ENCODE results near the gene SLC5A11. TPM values are rescaled to one million over a fixed set of nuclear protein-coding genes. Genes with fewer than 3 reads are reported as not detected.

SLC5A11 gene
- 0.25 and 0.28 TPM in 2 replicates for polyA plus RNA-seq (2013)

DNA sequence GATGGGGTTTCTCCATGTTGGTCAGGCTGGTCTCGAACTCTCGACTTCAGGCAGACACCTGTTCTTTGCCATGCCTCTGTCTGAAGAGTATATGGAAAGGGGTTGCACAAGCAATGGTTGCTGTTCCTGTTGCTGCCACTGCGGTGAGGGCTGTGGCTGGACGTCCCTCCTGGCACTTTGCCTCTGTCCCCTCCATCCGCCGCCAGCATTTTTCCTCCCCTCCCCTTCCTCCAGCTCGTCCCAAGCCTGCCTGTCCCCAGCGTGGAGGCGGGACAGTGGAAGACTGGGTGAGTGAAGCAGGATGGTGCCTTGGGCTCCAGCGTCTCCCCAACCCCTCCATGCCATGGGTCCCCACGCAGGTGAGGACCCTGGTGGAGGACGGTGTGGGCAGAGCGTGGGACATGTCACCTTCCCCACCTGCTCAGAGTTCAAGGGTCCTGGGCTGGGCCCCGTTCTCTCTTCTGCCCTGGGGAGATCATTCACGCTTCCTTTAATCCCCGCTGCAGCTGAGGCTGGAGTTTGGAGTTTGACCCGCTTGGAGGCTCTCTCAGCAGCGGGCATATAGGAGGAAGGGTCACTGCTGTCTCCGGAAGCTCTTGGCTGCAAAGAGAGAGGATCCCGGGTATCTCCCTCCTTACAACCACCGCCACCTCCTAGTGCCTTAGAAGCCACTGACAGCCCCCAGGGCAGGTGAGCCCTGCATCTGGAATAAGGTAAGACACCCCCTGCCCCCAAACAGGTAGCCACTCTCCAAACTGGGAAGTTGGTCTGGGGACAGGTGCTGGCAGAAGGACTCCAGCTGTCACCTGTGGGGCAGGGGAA lies at the start of gene SLC5A11:
SLC5A11 (plus strand) TSS at position 238 of the 822 bp plus-strand sequence. CDS start 12,681 bp downstream, outside the sequence.
- peaks cover 5% of the 10 kb centered on the region for H3K79me1 ChIP-seq (ENCODE audit: low read length)
- peaks cover 1% of the 10 kb centered on the region for H3K9me3 ChIP-seq (ENCODE audit: insufficient read depth, low read depth, low read length)
- no peak within 1 kb of the TSS for H3K14ac ChIP-seq (ENCODE audit: low read length)
- H3K9ac ChIP-seq (ENCODE audit: low read length) = no peak within 1 kb of the TSS
- no peaks in the 10 kb centered on the region for H3K79me2 ChIP-seq (ENCODE audit: control insufficient read depth, insufficient read depth, low read length, poor library complexity)
- peak in 1 of 2 donors; percentile 13 for DNase-seq
- no peak within 1 kb of the TSS for H2AK5ac ChIP-seq (ENCODE audit: low read length)
- peaks cover 9 to 11% of the 10 kb centered on the region in 2 experiments for H3K4me1 ChIP-seq (ENCODE audit: control insufficient read depth in 1 of 2, insufficient read depth in 2 of 2, low read length in 2 of 2)
- H3K18ac ChIP-seq (ENCODE audit: low read length) = no peak within 1 kb of the TSS
- no peak within 1 kb of the TSS for H3K23ac ChIP-seq (ENCODE audit: low read length)
- whole genome bisulfite sequencing (ENCODE audit: extremely low coverage, insufficient coverage, insufficient read length) = no CpG with 5 or more reads among the region's 21 CpGs
- H4K91ac ChIP-seq (ENCODE audit: low read depth, low read length) = no peak within 1 kb of the TSS
- H3K27me3 ChIP-seq (ENCODE audit: insufficient read depth, low read length) = no peaks in the 10 kb centered on the region
- H2BK5ac ChIP-seq (ENCODE audit: low read depth, low read length, poor library complexity) = no peak within 1 kb of the TSS
- no peak within 1 kb of the TSS for H4K8ac ChIP-seq (ENCODE audit: low read depth, low read length)
- H2BK120ac ChIP-seq (ENCODE audit: insufficient read depth, low read length, poor library complexity) = no peak within 1 kb of the TSS
- H4K12ac ChIP-seq (ENCODE audit: low read depth, low read length) = no peak within 1 kb of the TSS
- H2AFZ ChIP-seq (ENCODE audit: insufficient read depth, low read length, poor library complexity) = no peak within 1 kb of the TSS
- no peaks in the 10 kb centered on the region for H3K36me3 ChIP-seq (ENCODE audit: control insufficient read depth in 1 of 2, insufficient read depth in 2 of 2, low read length in 2 of 2)
- no peak within 1 kb of the TSS for H3K27ac ChIP-seq (ENCODE audit: low read depth, low read length)
- H3K4ac ChIP-seq (ENCODE audit: low read depth, low read length) = no peak within 1 kb of the TSS
- peak within 1 kb of the TSS; percentile 33 for H2BK12ac ChIP-seq (ENCODE audit: low read length)
- H3K4me2 ChIP-seq (ENCODE audit: low read length) = no peak within 1 kb of the TSS
- H3K4me3 ChIP-seq (ENCODE audit: low read depth, low read length) = peak within 1 kb of the TSS; percentile 47

GRCh38 chr16:24800586-24800985 lies 45.2 kb upstream of the SLC5A11 start:
- WGBS (ENCODE audit: extremely low coverage, insufficient coverage, insufficient read length) = no CpG with 5 or more reads among the region's 4 CpGs
- Histone ChIP-seq H3K79me1 (ENCODE audit: low read length) (no peaks in the 10 kb centered on the region), H3K4me2 (ENCODE audit: low read length) (no peak overlapping the region), H3K36me3 (ENCODE audit: control insufficient read depth in 1 of 2, insufficient read depth in 2 of 2, low read length in 2 of 2) (peaks cover 19 to 56% of the 10 kb centered on the region in 2 experiments), H2BK120ac (ENCODE audit: insufficient read depth, low read length, poor library complexity) (no peak overlapping the region), H3K18ac (ENCODE audit: low read length) (no peak overlapping the region), H3K4me1 (ENCODE audit: control insufficient read depth in 1 of 2, insufficient read depth in 2 of 2, low read length in 2 of 2) (peaks cover 0 to 3% of the 10 kb centered on the region in 2 experiments), H3K9me3 (ENCODE audit: insufficient read depth, low read depth, low read length) (no peaks in the 10 kb centered on the region), H2BK5ac (ENCODE audit: low read depth, low read length, poor library complexity) (no peak overlapping the region), H2AK5ac (ENCODE audit: low read length) (no peak overlapping the region), H2BK12ac (ENCODE audit: low read length) (no peak overlapping the region), H4K8ac (ENCODE audit: low read depth, low read length) (no peak overlapping the region), H2AFZ (ENCODE audit: insufficient read depth, low read length, poor library complexity) (no peak overlapping the region), H3K9ac (ENCODE audit: low read length) (no peak overlapping the region), H3K27me3 (ENCODE audit: insufficient read depth, low read length) (no peaks in the 10 kb centered on the region), H3K23ac (ENCODE audit: low read length) (no peak overlapping the region), H3K4ac (ENCODE audit: low read depth, low read length) (no peak overlapping the region), H3K4me3 (ENCODE audit: low read depth, low read length) (no peak overlapping the region), H4K12ac (ENCODE audit: low read depth, low read length) (no peak overlapping the region), H4K91ac (ENCODE audit: low read depth, low read length) (no peak overlapping the region), H3K27ac (ENCODE audit: low read depth, low read length) (no peak overlapping the region), H3K14ac (ENCODE audit: low read length) (no peak overlapping the region), H3K79me2 (ENCODE audit: control insufficient read depth, insufficient read depth, low read length, poor library complexity) (no peaks in the 10 kb centered on the region)
- peak; percentile 8 to 62 for DNase-seq

DNA sequence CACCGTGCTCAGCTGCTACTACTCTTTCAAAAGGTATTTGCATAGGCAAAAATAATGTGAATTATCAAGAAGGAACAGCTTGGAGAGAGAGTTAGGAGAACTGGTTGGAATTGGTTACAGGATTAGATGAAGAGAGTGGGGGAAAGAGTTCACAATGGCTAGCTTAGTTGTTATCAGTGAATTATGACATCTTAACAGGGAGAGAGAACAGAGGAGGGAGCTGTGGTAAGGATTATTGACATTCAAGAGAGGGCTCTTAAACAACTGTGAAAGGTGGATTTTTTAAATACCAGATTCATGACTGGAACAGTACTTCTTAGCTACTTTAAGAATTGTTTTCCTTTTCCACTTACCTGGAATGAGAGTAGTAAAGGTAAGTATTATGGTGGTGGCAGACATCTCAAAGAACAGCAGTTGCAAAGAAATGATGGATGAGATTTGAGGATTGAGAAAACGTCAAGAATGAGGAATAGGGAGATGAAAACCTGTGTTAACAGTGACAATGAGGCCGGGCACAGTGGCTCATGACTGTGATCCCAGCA lies 43.9 kb upstream of the SLC5A11 start:
- no peak overlapping the region for H3K4me3 ChIP-seq (ENCODE audit: low read depth, low read length)
- H4K91ac ChIP-seq (ENCODE audit: low read depth, low read length) = no peak overlapping the region
- no peak overlapping the region for H3K27ac ChIP-seq (ENCODE audit: low read depth, low read length)
- 100% methylated on average over 1 of the region's 3 CpGs for WGBS (ENCODE audit: extremely low coverage, insufficient coverage, insufficient read length)
- no peak overlapping the region for H2BK120ac ChIP-seq (ENCODE audit: insufficient read depth, low read length, poor library complexity)
- no peak overlapping the region for H3K4me2 ChIP-seq (ENCODE audit: low read length)
- H3K9ac ChIP-seq (ENCODE audit: low read length) = no peak overlapping the region
- peaks cover 25 to 59% of the 10 kb centered on the region in 2 experiments for H3K36me3 ChIP-seq (ENCODE audit: control insufficient read depth in 1 of 2, insufficient read depth in 2 of 2, low read length in 2 of 2)
- no peaks in the 10 kb centered on the region for H3K27me3 ChIP-seq (ENCODE audit: insufficient read depth, low read length)
- H3K23ac ChIP-seq (ENCODE audit: low read length) = no peak overlapping the region
- H4K8ac ChIP-seq (ENCODE audit: low read depth, low read length) = no peak overlapping the region
- H2BK12ac ChIP-seq (ENCODE audit: low read length) = no peak overlapping the region
- no peak overlapping the region for H3K14ac ChIP-seq (ENCODE audit: low read length)
- H3K79me2 ChIP-seq (ENCODE audit: control insufficient read depth, insufficient read depth, low read length, poor library complexity) = no peaks in the 10 kb centered on the region
- no peak overlapping the region for H4K12ac ChIP-seq (ENCODE audit: low read depth, low read length)
- no peaks in the 10 kb centered on the region for H3K9me3 ChIP-seq (ENCODE audit: insufficient read depth, low read depth, low read length)
- no peak overlapping the region for H3K4ac ChIP-seq (ENCODE audit: low read depth, low read length)
- peaks cover 0 to 3% of the 10 kb centered on the region in 2 experiments for H3K4me1 ChIP-seq (ENCODE audit: control insufficient read depth in 1 of 2, insufficient read depth in 2 of 2, low read length in 2 of 2)
- H3K79me1 ChIP-seq (ENCODE audit: low read length) = no peaks in the 10 kb centered on the region
- no peak overlapping the region for H3K18ac ChIP-seq (ENCODE audit: low read length)
- H2BK5ac ChIP-seq (ENCODE audit: low read depth, low read length, poor library complexity) = no peak overlapping the region
- DNase-seq = peak; percentile 7 to 87
- H2AK5ac ChIP-seq (ENCODE audit: low read length) = no peak overlapping the region
- H2AFZ ChIP-seq (ENCODE audit: insufficient read depth, low read length, poor library complexity) = no peak overlapping the region

- no CpG with 5 or more reads among the region's 5 CpGs for WGBS (ENCODE audit: extremely low coverage, insufficient coverage, insufficient read length)
Observed at GRCh38 chr16:24805484-24805883, 40.3 kb upstream of the SLC5A11 start.

More at GRCh38 chr16:24805484-24805883, 40.3 kb upstream of the SLC5A11 start:
- Histone ChIP-seq H2AFZ (ENCODE audit: insufficient read depth, low read length, poor library complexity) (no peak overlapping the region), H3K27ac (ENCODE audit: low read depth, low read length) (no peak overlapping the region), H4K8ac (ENCODE audit: low read depth, low read length) (no peak overlapping the region), H4K91ac (ENCODE audit: low read depth, low read length) (no peak overlapping the region), H3K14ac (ENCODE audit: low read length) (no peak overlapping the region), H2AK5ac (ENCODE audit: low read length) (no peak overlapping the region), H3K23ac (ENCODE audit: low read length) (no peak overlapping the region), H2BK5ac (ENCODE audit: low read depth, low read length, poor library complexity) (no peak overlapping the region), H2BK12ac (ENCODE audit: low read length) (no peak overlapping the region), H3K9me3 (ENCODE audit: insufficient read depth, low read depth, low read length) (no peaks in the 10 kb centered on the region), H3K79me2 (ENCODE audit: control insufficient read depth, insufficient read depth, low read length, poor library complexity) (no peaks in the 10 kb centered on the region), H3K27me3 (ENCODE audit: insufficient read depth, low read length) (no peaks in the 10 kb centered on the region), H3K4me3 (ENCODE audit: low read depth, low read length) (no peak overlapping the region), H3K4me1 (ENCODE audit: control insufficient read depth in 1 of 2, insufficient read depth in 2 of 2, low read length in 2 of 2) (no peaks in the 10 kb centered on the region), H3K18ac (ENCODE audit: low read length) (no peak overlapping the region), H4K12ac (ENCODE audit: low read depth, low read length) (no peak overlapping the region), H3K4ac (ENCODE audit: low read depth, low read length) (no peak overlapping the region), H3K79me1 (ENCODE audit: low read length) (no peaks in the 10 kb centered on the region), H3K4me2 (ENCODE audit: low read length) (no peak overlapping the region), H3K9ac (ENCODE audit: low read length) (no peak overlapping the region), H2BK120ac (ENCODE audit: insufficient read depth, low read length, poor library complexity) (no peak overlapping the region), H3K36me3 (ENCODE audit: control insufficient read depth in 1 of 2, insufficient read depth in 2 of 2, low read length in 2 of 2) (peaks cover 30 to 54% of the 10 kb centered on the region in 2 experiments)
- DNase-seq = no peak
